GM19193 (cell line): ENCODE results near the gene CDYL2.

ENCODE experiments used
- POLR2A ChIP-seq: IDR thresholded peaks from 4 replicates; pipeline ENCODE4 v1.6.1; 2011; ENCODE audit not compliant: insufficient read depth, insufficient read length; ENCODE audit errors: extremely low read depth

Gene CDYL2

DNA sequence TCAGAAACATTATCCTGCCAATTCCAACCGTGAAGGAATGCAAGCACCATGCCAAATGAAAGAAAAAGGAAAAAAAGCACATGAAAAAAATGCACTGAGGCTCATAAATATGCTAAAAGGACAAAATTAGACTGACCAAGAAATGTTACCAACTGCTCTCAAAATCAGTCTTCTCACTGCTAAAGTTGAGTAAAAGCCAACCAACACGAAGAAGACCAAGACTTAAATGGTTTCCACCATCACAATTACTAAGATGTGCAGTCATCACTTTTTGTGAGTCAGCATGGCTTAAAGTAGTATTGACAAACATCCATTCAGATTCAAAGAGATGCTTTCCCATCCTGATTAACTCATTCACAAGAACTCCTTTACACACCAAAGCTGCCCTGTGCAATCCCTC is 16.4 kb downstream of the CDYL2 start:
- no peak for TF ChIP-seq POLR2A

DNA sequence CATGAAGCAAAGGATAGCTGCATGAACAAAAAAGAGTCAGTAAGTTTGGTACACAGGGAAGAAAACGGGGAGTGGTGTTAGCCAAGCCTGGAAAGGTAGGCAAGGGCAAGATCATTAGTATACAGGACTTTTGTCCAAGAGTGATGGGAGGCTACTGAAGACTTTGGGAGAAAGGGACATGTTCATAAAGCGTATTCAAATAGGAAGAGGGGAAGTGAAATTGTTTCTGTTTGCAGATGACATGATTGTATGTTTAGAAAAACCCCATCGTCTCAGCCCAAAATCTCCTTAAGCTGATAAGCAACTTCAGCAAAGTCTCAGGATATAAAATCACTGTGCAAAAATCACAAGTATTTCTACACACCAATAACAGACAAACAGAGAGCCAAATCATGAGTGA is 19.4 kb downstream of the CDYL2 start:
- TF ChIP-seq POLR2A, result no peak

DNA sequence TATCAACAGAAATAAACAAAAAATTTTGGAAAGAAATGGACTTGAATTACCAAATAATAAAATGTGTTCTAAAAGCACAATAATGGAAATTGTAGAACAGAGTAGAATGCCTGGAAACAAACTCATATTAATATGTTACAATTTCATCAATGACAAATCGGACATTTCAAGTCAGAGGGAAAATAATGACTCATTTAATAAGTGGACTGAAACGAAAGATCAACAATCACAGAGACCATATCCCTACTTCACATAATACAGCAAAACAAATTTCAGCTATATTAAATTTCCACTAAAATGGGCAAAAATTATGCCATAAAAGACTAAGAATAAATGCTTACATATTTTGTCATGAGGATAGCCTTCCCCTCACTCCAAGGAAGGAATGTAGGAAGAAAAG is 25.7 kb downstream of the CDYL2 start:
- TF ChIP-seq POLR2A, result no peak

DNA sequence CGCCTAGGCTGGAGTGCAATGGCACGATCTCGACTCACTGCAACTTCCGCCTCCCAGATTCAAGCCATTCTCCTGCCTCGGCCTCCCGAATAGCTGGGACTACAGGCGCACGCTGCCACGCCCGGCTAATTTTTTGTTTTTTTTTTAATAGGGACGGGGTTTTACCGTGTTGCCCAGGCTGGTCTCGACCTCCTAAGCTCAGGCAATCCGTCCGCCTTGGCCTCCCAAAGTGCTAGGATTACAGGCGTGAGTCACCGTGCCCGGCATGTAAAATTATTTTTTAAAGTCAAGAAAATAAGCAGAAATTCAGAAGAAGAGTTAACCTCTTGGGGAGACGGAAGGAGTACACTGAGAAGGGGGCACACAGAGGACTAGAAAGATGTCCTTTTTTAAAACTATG is 27.5 kb downstream of the CDYL2 start:
- no peak for TF ChIP-seq POLR2A

DNA sequence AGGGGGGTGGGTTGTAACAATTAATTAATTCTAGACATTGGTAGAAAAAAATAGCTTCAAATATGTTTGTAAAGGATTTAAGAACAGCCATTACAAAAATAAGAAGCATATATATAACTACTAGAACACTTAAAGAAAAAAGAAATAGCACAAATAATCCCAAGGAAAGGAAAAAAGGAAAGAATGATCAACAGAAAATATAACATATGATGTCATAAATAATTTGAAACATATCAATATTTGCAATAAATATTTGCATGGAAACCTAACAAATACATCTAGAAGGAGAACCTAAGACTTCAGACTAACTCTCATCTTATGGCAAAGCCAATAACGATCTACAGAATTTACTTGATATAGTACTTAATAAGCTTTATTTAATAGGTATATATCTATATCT is 28.9 kb downstream of the CDYL2 start:
- TF ChIP-seq POLR2A, result no peak

DNA sequence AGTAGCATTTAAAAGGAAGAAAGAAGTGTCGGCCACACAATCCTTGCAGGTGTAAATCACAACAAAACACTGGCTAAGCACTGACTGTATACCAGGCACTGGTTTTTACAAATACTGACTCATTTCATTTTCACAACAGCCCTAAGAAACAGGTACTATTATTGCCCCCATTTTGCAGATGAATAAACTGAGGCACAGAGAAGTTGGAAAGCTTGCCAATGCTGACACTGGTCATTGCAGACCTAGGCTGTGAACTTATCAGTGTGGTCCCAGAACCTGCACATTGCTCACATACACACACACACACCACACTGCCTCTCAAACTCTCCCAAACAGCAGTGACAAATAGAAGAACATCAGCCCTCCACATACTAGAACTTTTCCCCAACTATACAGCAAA is 37.6 kb downstream of the CDYL2 start:
- TF ChIP-seq POLR2A, result no peak

DNA sequence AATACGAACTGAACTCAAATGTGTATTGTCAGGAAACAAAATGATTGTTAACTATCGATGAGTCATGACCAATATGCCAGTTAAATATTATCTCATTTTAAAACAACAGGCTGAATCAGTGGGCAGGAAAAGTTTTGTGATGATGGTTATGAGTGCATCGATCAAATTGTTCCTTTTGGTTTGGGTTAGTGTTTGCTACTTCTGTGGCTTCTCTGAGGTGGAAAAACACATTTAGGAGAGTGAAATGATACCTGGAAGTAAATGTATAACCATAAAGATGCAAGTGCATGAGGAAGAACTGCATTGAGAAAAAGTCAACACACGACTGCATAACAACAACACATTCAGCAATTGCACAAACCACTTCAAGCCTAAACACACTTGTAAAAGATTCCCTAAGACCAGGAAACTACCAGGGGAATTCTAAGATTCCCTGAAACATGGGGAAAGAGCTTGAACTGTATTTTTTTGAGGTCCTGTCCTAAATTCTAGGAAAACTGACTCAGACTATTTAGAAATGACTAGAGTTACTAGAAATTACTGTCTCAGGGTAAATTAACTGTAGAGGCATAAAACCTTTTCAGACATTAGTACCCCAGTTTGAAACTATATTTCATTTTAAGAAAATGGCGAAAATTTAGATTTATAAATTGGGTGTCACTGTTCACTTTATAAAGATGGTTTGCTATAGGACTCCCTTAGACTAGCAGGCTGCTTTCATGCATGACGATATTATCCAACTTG is 44.8 kb downstream of the CDYL2 start:
- TF ChIP-seq POLR2A, result no peak

DNA sequence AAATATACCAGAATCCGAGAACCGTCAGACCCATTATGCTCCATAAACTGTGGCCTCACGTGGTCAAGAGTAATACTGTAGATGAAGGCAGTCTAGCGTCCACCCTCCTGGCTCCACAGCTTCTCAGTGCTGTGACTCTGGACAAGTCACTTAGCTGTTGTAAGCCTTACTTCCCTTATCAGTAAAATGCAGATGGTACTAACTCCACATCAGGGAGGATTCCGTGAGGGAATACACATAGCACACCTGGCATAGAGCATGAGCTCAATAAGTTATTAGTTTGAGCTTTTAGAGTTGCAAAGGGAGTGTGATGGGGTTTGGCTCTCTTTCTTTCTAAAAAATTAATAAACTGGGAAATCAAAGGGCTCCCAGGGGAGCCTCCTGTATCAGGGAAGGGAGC is 49.9 kb downstream of the CDYL2 start:
- no peak for TF ChIP-seq POLR2A

DNA sequence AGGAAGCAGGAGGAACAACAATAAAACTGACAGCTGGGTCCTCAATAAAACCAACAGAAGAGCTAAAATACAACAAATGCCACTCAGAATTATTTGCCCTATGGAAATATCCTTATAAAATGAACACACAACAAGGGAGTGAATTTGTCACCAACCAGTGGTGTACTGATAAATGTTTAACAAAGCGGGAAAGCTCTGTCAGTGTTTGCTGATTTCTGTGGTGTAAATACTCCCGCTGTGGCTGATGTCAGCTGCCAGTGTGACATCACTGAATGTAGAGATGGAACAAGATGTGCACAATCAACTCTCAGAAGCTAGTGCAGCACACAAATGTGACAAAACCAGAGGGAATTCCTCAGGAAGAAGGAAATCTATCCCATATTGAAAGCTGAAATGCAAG is 51.9 kb downstream of the CDYL2 start:
- no peak for TF ChIP-seq POLR2A

DNA sequence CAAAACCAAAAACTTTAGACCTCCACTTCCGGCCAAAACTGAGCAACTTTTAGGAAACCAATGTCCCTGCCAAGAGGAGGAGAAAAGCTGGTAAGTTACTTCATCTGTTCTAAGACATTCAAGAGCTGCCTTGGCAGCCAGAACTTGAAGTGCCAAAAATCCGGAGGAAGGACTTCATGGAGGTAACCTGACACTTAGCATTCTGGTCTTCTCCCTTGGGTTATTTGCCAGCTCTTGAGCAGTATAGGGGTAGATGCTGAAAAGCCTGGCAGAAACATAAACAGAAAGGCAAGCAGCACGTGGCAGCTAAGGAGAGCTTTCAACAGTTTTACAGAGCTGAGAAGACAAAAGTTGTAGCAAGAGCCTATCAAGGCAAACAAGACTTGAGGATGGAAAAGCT is 53.2 kb downstream of the CDYL2 start:
- TF ChIP-seq POLR2A, result no peak

DNA sequence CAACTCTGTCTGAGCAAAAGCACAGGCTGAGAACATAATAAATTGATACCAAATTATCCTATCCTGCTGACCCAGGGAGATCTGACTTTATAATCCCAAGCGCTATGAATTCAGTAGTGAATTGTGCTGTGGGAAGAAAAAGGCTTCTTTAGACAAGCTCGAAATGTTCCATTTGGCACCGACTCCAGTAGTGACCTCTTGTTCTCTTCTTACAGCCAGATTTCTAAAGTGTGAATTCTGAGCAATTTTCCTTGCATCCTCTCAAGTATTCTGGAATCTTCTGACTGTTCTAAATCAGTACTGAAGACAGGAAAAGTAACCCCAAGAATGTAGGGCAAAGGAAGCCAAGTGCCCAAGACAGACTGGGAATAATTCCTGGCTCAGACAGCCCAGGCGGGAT is 58.2 kb downstream of the CDYL2 start:
- no peak for TF ChIP-seq POLR2A

DNA sequence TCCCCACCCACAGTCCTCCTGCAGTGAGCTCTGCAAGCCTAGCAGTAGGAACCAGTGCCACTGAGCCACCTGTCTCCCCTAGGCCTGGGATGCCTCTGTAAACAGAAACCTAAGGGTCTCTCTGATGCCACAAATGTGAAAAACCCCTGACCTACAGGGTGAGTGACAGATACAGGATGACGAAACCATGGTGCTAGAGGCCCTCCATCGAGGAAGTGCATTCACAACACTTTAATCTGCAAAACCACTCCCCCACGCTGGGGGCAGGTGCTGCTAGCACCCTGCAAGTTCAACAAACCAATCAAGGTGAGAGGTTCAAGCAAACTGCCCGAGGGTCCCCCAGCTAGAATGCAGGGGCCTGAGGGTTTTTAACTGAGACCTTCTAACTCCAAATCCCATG is 59.5 kb downstream of the CDYL2 start:
- no peak for TF ChIP-seq POLR2A

DNA sequence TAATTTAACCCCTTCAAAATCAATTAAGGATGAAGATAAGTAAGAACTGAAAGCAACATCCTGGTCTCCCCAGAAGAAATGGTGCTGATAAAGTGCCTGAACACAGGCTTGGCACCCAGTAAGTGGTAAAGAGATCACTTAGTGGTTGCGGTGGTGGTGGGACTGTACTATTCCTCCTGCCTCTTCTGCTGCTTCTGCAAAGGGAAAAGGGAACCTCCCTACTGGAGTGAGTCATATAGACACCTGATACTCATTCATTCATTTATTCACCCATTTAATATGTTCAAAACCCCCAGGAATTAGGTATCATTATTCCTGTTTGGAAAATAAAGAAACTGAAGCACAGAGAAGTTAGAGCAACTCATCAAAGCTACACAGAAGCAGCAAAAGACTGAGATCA is 60.6 kb downstream of the CDYL2 start:
- TF ChIP-seq POLR2A, result no peak

DNA sequence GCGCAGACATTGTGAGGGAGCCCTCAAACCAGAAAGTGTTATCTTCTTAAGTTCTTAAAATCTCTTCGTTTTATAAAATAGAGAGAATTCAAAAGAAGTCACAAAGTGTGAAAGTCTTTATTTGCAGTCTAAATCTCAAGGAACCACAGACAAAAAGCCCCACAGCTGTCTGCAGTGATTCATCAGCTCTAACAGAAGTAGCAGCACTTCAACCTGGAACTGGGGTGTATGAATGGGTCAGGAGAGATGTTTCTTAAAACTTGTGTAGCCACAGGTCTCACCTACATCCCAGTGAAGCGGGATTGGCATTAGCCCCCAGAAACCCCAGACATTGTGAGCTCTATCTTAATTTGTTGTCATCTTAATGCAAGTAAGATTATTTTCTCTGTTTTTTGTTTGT is 61.1 kb downstream of the CDYL2 start:
- TF ChIP-seq POLR2A, result no peak

DNA sequence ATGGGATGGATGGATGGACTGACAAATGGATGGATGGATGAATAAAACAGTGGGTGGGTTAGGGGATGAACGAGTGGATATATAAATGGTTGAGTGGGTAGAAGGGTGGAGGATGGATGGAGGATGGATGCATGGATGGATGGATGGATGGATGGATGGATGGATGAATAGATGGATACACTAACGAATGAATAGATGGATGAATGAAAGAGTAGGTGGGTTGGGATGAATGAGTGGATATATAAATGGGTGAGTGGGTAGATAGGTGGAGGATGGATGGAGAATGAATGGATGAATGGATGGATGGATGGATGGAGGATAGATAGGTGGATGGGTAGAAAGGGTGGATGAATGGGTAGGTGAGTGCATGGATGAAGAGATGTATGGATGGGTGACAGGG is 62.1 kb downstream of the CDYL2 start:
- no peak for TF ChIP-seq POLR2A

DNA sequence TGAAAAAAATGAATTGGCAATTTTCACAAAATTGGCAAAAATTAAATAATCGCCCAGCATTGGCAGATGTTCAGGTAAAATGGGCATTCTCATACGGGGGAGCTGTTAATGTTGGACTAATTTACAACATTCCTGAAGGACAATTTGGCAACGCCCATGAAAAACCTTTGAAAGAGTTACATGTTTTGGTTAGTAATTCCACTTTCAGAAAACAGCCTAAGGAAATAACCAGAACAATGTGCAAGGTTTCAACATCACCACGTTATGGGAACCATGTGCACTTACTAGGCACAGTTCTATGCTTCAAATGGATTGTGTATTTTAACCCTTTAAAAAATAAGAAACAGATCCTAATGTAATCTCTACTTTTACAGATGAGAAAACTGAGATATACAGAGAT is 62.7 kb downstream of the CDYL2 start:
- TF ChIP-seq POLR2A, result no peak

DNA sequence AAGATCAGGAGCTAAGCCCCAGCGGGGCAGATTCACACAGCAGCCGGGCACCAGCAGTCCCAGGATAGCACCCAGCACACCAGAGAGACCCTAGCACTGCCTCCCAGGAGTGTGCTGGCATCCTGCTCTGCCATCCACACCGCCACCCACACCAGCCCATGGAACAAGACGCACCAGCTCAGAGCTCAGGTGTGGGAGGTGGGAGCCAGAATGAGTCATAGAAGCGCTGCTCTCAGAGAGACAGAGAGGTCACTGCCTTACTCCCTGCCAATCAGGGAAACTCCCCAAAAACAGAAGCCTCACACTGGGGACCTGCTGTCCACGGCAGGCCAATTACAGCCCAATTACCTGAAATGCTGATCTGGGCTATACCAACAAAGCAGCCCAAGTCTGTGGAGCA is 64.9 kb downstream of the CDYL2 start:
- no peak for TF ChIP-seq POLR2A
